SU-DHL-6 (cell line): Measurements from ENCODE around the gene KIF3A.

Experiments
- H2AFZ ChIP-seq: fragments of 200-600 bp; sonication (generic); 2 replicates; pipeline ENCODE4 v1.6.1; 2014; ENCODE audit warnings: low read depth, mild to moderate bottlenecking, moderate library complexity, mixed read lengths, antibody characterized with exemption, low read length; ENCODE audit not compliant: severe bottlenecking
- H3F3A ChIP-seq: fragments of 200-600 bp; shearing (Covaris generic); 2 replicates; pipeline ENCODE4 v1.6.0; 2016; ENCODE audit warnings: antibody characterized with exemption, mild to moderate bottlenecking; ENCODE audit not compliant: insufficient read depth
- H3K27ac ChIP-seq: fragments of 200-600 bp; sonication (generic); 2 replicates; pipeline ENCODE4 v1.5.1; 2016; ENCODE audit warnings: low read depth, mild to moderate bottlenecking, low read length, moderate library complexity, mixed read lengths
- H3K27me3 ChIP-seq: fragments of 200-600 bp; sonication (generic), shearing (Covaris generic); 2 replicates; pipeline ENCODE4 v1.6.0; 2014; ENCODE audit warnings: mild to moderate bottlenecking, low read length
- H3K36me3 ChIP-seq: fragments of 200-600 bp; sonication (generic); 2 replicates; pipeline ENCODE4 v1.6.1; 2014; ENCODE audit warnings: mild to moderate bottlenecking, low read length, mixed read lengths
- H3K4me2 ChIP-seq: fragments of 300-600, 200-600 bp; shearing (Covaris generic), sonication (generic); 2 replicates; pipeline ENCODE4 v1.6.0; 2014; ENCODE audit warnings: low read length, low read depth, mild to moderate bottlenecking; ENCODE audit not compliant: poor library complexity, severe bottlenecking
- H3K4me3 ChIP-seq: fragments of 200-600 bp; sonication (generic); 2 replicates; pipeline ENCODE4 v1.5.1; 2014; ENCODE audit warnings: antibody characterized with exemption, low read length, mild to moderate bottlenecking, mixed read lengths; ENCODE audit not compliant: insufficient read depth, poor library complexity, severe bottlenecking
- H3K79me2 ChIP-seq: fragments of 200-600 bp; sonication (generic); 2 replicates; pipeline ENCODE4 v1.6.1; 2014; ENCODE audit warnings: mild to moderate bottlenecking, low read length, moderate library complexity; ENCODE audit not compliant: insufficient read depth
- H3K9ac ChIP-seq: fragments of 200-600 bp; sonication (generic); 2 replicates; pipeline ENCODE4 v1.7.0; 2014; ENCODE audit warnings: mild to moderate bottlenecking, low read length
- H3K9me2 ChIP-seq: fragments of 200-600 bp; sonication (generic); replicated peaks from 2 replicates; pipeline ENCODE4 v1.6.1; 2014; ENCODE audit warnings: low read length; ENCODE audit not compliant: insufficient read depth
- H3K9me3 ChIP-seq: fragments of 200-600 bp; sonication (generic); 2 replicates; pipeline ENCODE4 v1.6.1; 2014; ENCODE audit warnings: low read length, mixed read lengths; ENCODE audit not compliant: insufficient read depth
- H4K20me1 ChIP-seq: fragments of 200-600 bp; sonication (generic); 2 replicates; pipeline ENCODE4 v1.6.1; 2014; ENCODE audit warnings: low read depth, mild to moderate bottlenecking, antibody characterized with exemption, low read length, moderate library complexity, mixed read lengths
- CTCF ChIP-seq: fragments of 200-600 bp; sonication (generic); IDR thresholded peaks from one replicate; pipeline ENCODE4 v1.5.1; 2017; ENCODE audit warnings: antibody characterized with exemption, mild to moderate bottlenecking, low read length, moderate library complexity; ENCODE audit not compliant: insufficient read depth, poor library complexity, severe bottlenecking
- EZH2phosphoT487 ChIP-seq: fragments of 200-600 bp; sonication (generic), shearing (Covaris generic); conservative IDR thresholded peaks from 2 replicates; pipeline ENCODE4 v1.6.1; 2018; ENCODE audit warnings: mild to moderate bottlenecking, antibody characterized with exemption, low read length, moderate library complexity, mixed read lengths

Gene KIF3A

GRCh38 chr5:132667309-132667708 lies 70.0 kb downstream of the KIF3A start:
- no peak overlapping the region for H3K27ac ChIP-seq
- H3K4me3 ChIP-seq, result no peak overlapping the region
- H3K36me3 ChIP-seq, result no peaks in the 10 kb centered on the region
- no peak overlapping the region for H3K9ac ChIP-seq
- H3K79me2 ChIP-seq, result no peaks in the 10 kb centered on the region
- H3K9me2 ChIP-seq, result no peaks in the 10 kb centered on the region
- no peaks in the 10 kb centered on the region for H3F3A ChIP-seq
- H2AFZ ChIP-seq, result no peak overlapping the region
- no peak overlapping the region for H3K4me2 ChIP-seq
- no peaks in the 10 kb centered on the region for H3K27me3 ChIP-seq
- H4K20me1 ChIP-seq, result no peaks in the 10 kb centered on the region
- H3K9me3 ChIP-seq, result no peaks in the 10 kb centered on the region
- TF ChIP-seq CTCF, result no peak
- TF ChIP-seq EZH2phosphoT487, result no peak

GRCh38 chr5:132666310-132667123 lies 70.8 kb downstream of the KIF3A start:
- no peak overlapping the region for H2AFZ ChIP-seq
- H3K4me2 ChIP-seq, result no peak overlapping the region
- H3K9me3 ChIP-seq, result no peaks in the 10 kb centered on the region
- H3K27ac ChIP-seq, result no peak overlapping the region
- H3K4me3 ChIP-seq, result no peak overlapping the region
- no peaks in the 10 kb centered on the region for H3K9me2 ChIP-seq
- no peaks in the 10 kb centered on the region for H3K36me3 ChIP-seq
- no peaks in the 10 kb centered on the region for H3K27me3 ChIP-seq
- TF ChIP-seq EZH2phosphoT487, result no peak
- no peak for TF ChIP-seq CTCF
- H4K20me1 ChIP-seq, result no peaks in the 10 kb centered on the region
- no peaks in the 10 kb centered on the region for H3F3A ChIP-seq
- no peak overlapping the region for H3K9ac ChIP-seq
- no peaks in the 10 kb centered on the region for H3K79me2 ChIP-seq

GRCh38 chr5:132665574-132666080 lies 71.7 kb downstream of the KIF3A start:
- no peak for TF ChIP-seq CTCF
- TF ChIP-seq EZH2phosphoT487, result no peak
- Histone ChIP-seq H3K4me2 (no peak overlapping the region), H3K27me3 (no peaks in the 10 kb centered on the region), H3K9ac (no peak overlapping the region), H3K9me3 (no peaks in the 10 kb centered on the region), H3K36me3 (no peaks in the 10 kb centered on the region), H3K79me2 (no peaks in the 10 kb centered on the region), H3F3A (no peaks in the 10 kb centered on the region), H2AFZ (no peak overlapping the region), H3K27ac (no peak overlapping the region), H3K9me2 (no peaks in the 10 kb centered on the region), H4K20me1 (no peaks in the 10 kb centered on the region), H3K4me3 (no peak overlapping the region)
